HCT116 (cell line): ENCODE data around the gene BCAP31. TPM values are rescaled to one million over a fixed set of nuclear protein-coding genes. Genes with fewer than 3 reads are reported as not detected.
A peak's percentile ranks its signal among the peaks of the same experiment; 100 is the strongest.

ENCODE experiments used
- ATAC-seq: fragments of 200-7000 bp; cut with Tn5 transposase; 2 replicates; pipeline ENCODE4 v1.9.1; 2020; ENCODE audit warnings: mild to moderate bottlenecking, moderate library complexity
- BruUV-seq: library from RNA; stranded (reverse); fragments of 400-500 nt; replicated peaks from 2 replicates; lab custom pipeline; 2021; lab: Mats Ljungman, UMichigan
- CTCF ChIA-PET: fragments of 300-600 bp; sonication (Branson Sonifier 250); formaldehyde crosslinking; loops from one replicate; lab custom pipeline; 2021; ENCODE audit warnings: antibody characterized with exemption; lab: Charles Lee
- POLR2A ChIA-PET: fragments of 300-600, 350-600 bp; sonication (Branson Sonifier 250); formaldehyde crosslinking; loops from one replicate; lab custom pipeline; 2021; ENCODE audit warnings: antibody characterized with exemption; lab: Charles Lee
- RAD21 ChIA-PET, 2 experiments: fragments of 300-600 bp; sonication (Branson Sonifier 250); formaldehyde crosslinking; loops; one replicate each; lab custom pipeline; 2023; ENCODE audit warnings: low total read pairs in 2 of 2; ENCODE audit not compliant: uncharacterized antibody in 2 of 2, unreplicated experiment in 2 of 2, low non-redundant PET in 1 of 2; lab: Charles Lee
- DNase-seq: peaks from one replicate; pipeline ENCODE4 v3.0.0-alpha.2; 2010; ENCODE audit warnings: low read depth, low spot score
- H2AFZ ChIP-seq: fragments of 200-600 bp; shearing (Covaris generic), sonication (generic); 2 replicates; pipeline ENCODE4 v1.6.1; 2017; ENCODE audit warnings: low read depth, mixed run types, mixed read lengths, antibody characterized with exemption, low read length; ENCODE audit not compliant: poor library complexity, severe bottlenecking
- H3K27ac ChIP-seq: 2 replicates; pipeline ENCODE4 v1.5.1; 2012; ENCODE audit warnings: low read depth, low read length
- H3K27me3 ChIP-seq: fragments of 200-600 bp; sonication (generic); 2 replicates; pipeline ENCODE4 v1.6.1; 2016; ENCODE audit warnings: mixed run types, low read length, mixed read lengths; ENCODE audit not compliant: insufficient read depth
- H3K36me3 ChIP-seq, 2 experiments: fragments of 200-500 bp in 1 of 2; fragments of 200-600 bp in 1 of 2; sonication (Bioruptor generic) in 1 of 2; sonication (generic) in 1 of 2; 2 replicates each; pipeline versions ENCODE4 v1.5.1 to v1.6.1; 2014 to 2016; ENCODE audit warnings: low read length in 2 of 2, inconsistent platforms in 1 of 2, mixed read lengths in 1 of 2, mixed run types in 1 of 2; ENCODE audit not compliant: insufficient read depth in 2 of 2, control insufficient read depth in 1 of 2
- H3K4me1 ChIP-seq, 2 experiments: fragments of 200-600 bp in 1 of 2; sonication (generic) in 1 of 2; 2 replicates each; pipeline versions ENCODE4 v1.5.1 to v1.6.1; 2012 to 2017; ENCODE audit warnings: low read length in 2 of 2, inconsistent platforms in 1 of 2, mild to moderate bottlenecking in 1 of 2, mixed read lengths in 1 of 2, mixed run types in 1 of 2, moderate library complexity in 1 of 2; ENCODE audit not compliant: insufficient read depth in 2 of 2, control insufficient read depth in 1 of 2
- H3K4me2 ChIP-seq: fragments of 200-600 bp; sonication (generic); 2 replicates; pipeline ENCODE4 v1.6.1; 2017; ENCODE audit warnings: mixed run types, low read length, mixed read lengths
- H3K4me3 ChIP-seq, 2 experiments: fragments of 200-600 bp in 1 of 2; sonication (generic) in 1 of 2; replicated peaks in 1 of 2; 2 replicates each; pipeline ENCODE4 v1.5.1; 2011 to 2016; ENCODE audit warnings: low read length in 2 of 2, control low read depth in 1 of 2, low read depth in 1 of 2, mild to moderate bottlenecking in 1 of 2, mixed read lengths in 1 of 2, mixed run types in 1 of 2
- H3K79me2 ChIP-seq: fragments of 200-600 bp; sonication (generic); 2 replicates; pipeline ENCODE4 v1.6.1; 2017; ENCODE audit warnings: mild to moderate bottlenecking, mixed run types, low read length, moderate library complexity, mixed read lengths; ENCODE audit not compliant: insufficient read depth
- H3K9ac ChIP-seq: fragments of 200-600 bp; sonication (generic); 2 replicates; pipeline ENCODE4 v1.6.1; 2016; ENCODE audit warnings: low read length, mixed read lengths
- H3K9me2 ChIP-seq: fragments of 200-600 bp; sonication (generic), shearing (Covaris generic); 2 replicates; pipeline ENCODE4 v1.6.1; 2017; ENCODE audit warnings: mixed run types, mild to moderate bottlenecking, moderate library complexity; ENCODE audit not compliant: insufficient read depth
- H3K9me3 ChIP-seq, 2 experiments: fragments of 200-500 bp in 1 of 2; fragments of 200-600 bp in 1 of 2; sonication (Bioruptor generic) in 1 of 2; sonication (generic) in 1 of 2; 2 replicates each; pipeline ENCODE4 v1.6.1; 2014 to 2017; ENCODE audit warnings: low read length in 2 of 2, mixed read lengths in 2 of 2, inconsistent platforms in 1 of 2, low read depth in 1 of 2, mild to moderate bottlenecking in 1 of 2, mixed run types in 1 of 2, moderate library complexity in 1 of 2; ENCODE audit not compliant: control insufficient read depth in 1 of 2, insufficient read depth in 1 of 2
- H4K20me1 ChIP-seq: fragments of 200-600 bp; sonication (generic), shearing (Covaris generic); 2 replicates; pipeline ENCODE4 v1.6.1; 2017; ENCODE audit warnings: mixed run types, mild to moderate bottlenecking, moderate library complexity; ENCODE audit not compliant: insufficient read depth
- CBX3 ChIP-seq: IDR thresholded peaks from 2 replicates; pipeline ENCODE4 v1.6.1; 2012; ENCODE audit warnings: low read depth
- CEBPB ChIP-seq: IDR thresholded peaks from 2 replicates; pipeline ENCODE4 v1.6.1; 2012; ENCODE audit warnings: low read depth
- ELF1 ChIP-seq: IDR thresholded peaks from 2 replicates; pipeline ENCODE4 v1.6.1; 2012; ENCODE audit warnings: low read depth, borderline replicate concordance
- EZH2 ChIP-seq: fragments of 200-600 bp; sonication (generic); IDR thresholded peaks from 2 replicates; pipeline ENCODE4 v1.6.1; 2017; ENCODE audit warnings: antibody characterized with exemption, mixed run types
- EZH2phosphoT487 ChIP-seq: fragments of 200-600 bp; IDR thresholded peaks from 2 replicates; pipeline ENCODE4 v1.6.1; 2018; ENCODE audit warnings: antibody characterized with exemption, borderline replicate concordance
- FOSL1 ChIP-seq: IDR thresholded peaks from 2 replicates; pipeline ENCODE4 v1.6.1; 2012; ENCODE audit warnings: low read depth
- JUND ChIP-seq: IDR thresholded peaks from 2 replicates; pipeline ENCODE4 v1.6.1; 2012
- MAX ChIP-seq: IDR thresholded peaks from 2 replicates; pipeline ENCODE4 v1.6.1; 2012
- POLR2A ChIP-seq: IDR thresholded peaks from 2 replicates; pipeline ENCODE4 v1.7.0; 2011; ENCODE audit warnings: borderline replicate concordance; ENCODE audit not compliant: insufficient read depth, insufficient read length; ENCODE audit errors: extremely low read depth
- POLR2AphosphoS5 ChIP-seq: IDR thresholded peaks from 2 replicates; pipeline ENCODE4 v1.6.1; 2011; ENCODE audit warnings: mild to moderate bottlenecking, low read depth, low read length, moderate library complexity
- RAD21 ChIP-seq: IDR thresholded peaks from 2 replicates; pipeline ENCODE4 v1.6.1; 2012; ENCODE audit warnings: low read depth, mild to moderate bottlenecking
- SIN3A ChIP-seq: IDR thresholded peaks from 2 replicates; pipeline ENCODE4 v1.6.1; 2012; ENCODE audit warnings: low read depth
- SP1 ChIP-seq: IDR thresholded peaks from 2 replicates; pipeline ENCODE4 v1.6.1; 2012; ENCODE audit warnings: low read depth
- SRF ChIP-seq: IDR thresholded peaks from 2 replicates; pipeline ENCODE4 v1.6.1; 2012; ENCODE audit warnings: low read depth
- YY1 ChIP-seq: IDR thresholded peaks from 2 replicates; pipeline ENCODE4 v1.6.1; 2011; ENCODE audit warnings: low read length, low read depth, moderate library complexity, mild to moderate bottlenecking; ENCODE audit not compliant: insufficient replicate concordance; ENCODE audit errors: extremely low read depth
- ZFX ChIP-seq: fragments of 450-650 bp; IDR thresholded peaks from 2 replicates; pipeline ENCODE4 v1.6.1; 2017
- ZNF274 ChIP-seq: fragments of 200-500 bp; sonication (Bioruptor generic); IDR thresholded peaks from 2 replicates; pipeline ENCODE4 v1.6.1; 2014; ENCODE audit warnings: mild to moderate bottlenecking, low read depth, low read length, inconsistent platforms
- intact Hi-C: fragments of 100-400 bp; cut with micrococcal nuclease; formaldehyde crosslinking; loops from 2 replicates; pipeline ENCODE4 v1.10.0; 2022
- total RNA-seq: library from RNA; stranded (reverse); gene quantifications from one replicate; pipeline ENCODE4 v1.2.1, GENCODE V29; 2021; ENCODE audit not compliant: unreplicated experiment
- TF ChIP-seq, protein P1 (sequence below), 3 experiments: fragments of 200-600 bp in 1 of 3; sonication (generic) in 1 of 3; IDR thresholded peaks in 2 of 3; conservative IDR thresholded peaks in 1 of 3; 2 replicates each; pipeline ENCODE4 v1.5.1; 2012 to 2017; ENCODE audit warnings: low read depth in 2 of 3, low read length in 2 of 3, antibody characterized with exemption in 1 of 3, borderline replicate concordance in 1 of 3, control low read depth in 1 of 3, mild to moderate bottlenecking in 1 of 3, mixed read lengths in 1 of 3, mixed run types in 1 of 3, moderate library complexity in 1 of 3; ENCODE audit not compliant: insufficient read depth in 1 of 3
- TF ChIP-seq, protein P2 (sequence below): IDR thresholded peaks from 2 replicates; pipeline ENCODE4 v1.6.1; 2011; ENCODE audit warnings: mild to moderate bottlenecking, low read length, moderate library complexity; ENCODE audit not compliant: insufficient replicate concordance; ENCODE audit errors: extremely low read depth

The BCAP31 gene
- total RNA-seq, 1 experiment from 2014 or later: 185 TPM

DNA sequence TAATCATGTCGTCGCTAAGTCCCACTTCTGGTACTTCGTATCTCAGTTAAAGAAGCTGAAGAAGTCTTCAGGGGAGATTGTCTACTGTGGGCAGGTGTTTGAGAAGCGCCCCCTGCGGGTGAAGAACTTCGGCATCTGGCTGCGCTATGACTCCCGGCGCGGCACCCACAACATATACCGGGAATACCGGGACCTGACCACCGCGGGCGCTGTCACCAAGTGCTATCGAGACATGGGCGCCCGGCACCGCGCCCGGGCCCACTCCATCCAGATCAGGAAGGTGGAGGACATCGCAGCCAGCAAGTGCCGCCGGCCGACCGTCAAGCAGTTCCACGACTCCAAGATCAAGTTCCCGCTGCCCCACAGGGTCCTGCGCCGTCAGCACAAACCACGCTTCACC lies 61.9 kb downstream of the BCAP31 start:
- Histone ChIP-seq H3K9me3 (no peaks in the 10 kb centered on the region), H2AFZ (peak overlapping the region; percentile 78), H3K9me2 (no peaks in the 10 kb centered on the region), H3K36me3 (no peaks in the 10 kb centered on the region), H3K4me3 (peak overlapping the region; percentile 16 to 20; a peak in 3 of 4 replicates), H3K79me2 (no peaks in the 10 kb centered on the region), H3K27me3 (no peaks in the 10 kb centered on the region), H4K20me1 (no peaks in the 10 kb centered on the region), H3K4me1 (no peaks in the 10 kb centered on the region; a peak in 2 of 4 replicates), H3K27ac (no peak overlapping the region), H3K4me2 (peak overlapping the region; percentile 55), H3K9ac (0 out of 2 replicates have a peak overlapping the region, but pooled peaks have one; percentile 8)
- BruUV-seq: no TSS peak
- peak; percentile 51 for DNase-seq
- ChIA-PET RAD21 (interaction anchor here in 1 of 2 experiments (0.6 to 0.9 kb wide), 2 partner anchors 32 to 123 kb away, joined by 3 to 6 read pairs; no protein-coding TSS in a partner anchor), POLR2A (no interaction called here), CTCF (interaction anchor here (0.7 to 1.1 kb wide), 3 partner anchors 12 to 123 kb away, joined by 3 read pairs; partner anchors contain the start of gene DUSP9)
- TF ChIP-seq, protein P1, sequence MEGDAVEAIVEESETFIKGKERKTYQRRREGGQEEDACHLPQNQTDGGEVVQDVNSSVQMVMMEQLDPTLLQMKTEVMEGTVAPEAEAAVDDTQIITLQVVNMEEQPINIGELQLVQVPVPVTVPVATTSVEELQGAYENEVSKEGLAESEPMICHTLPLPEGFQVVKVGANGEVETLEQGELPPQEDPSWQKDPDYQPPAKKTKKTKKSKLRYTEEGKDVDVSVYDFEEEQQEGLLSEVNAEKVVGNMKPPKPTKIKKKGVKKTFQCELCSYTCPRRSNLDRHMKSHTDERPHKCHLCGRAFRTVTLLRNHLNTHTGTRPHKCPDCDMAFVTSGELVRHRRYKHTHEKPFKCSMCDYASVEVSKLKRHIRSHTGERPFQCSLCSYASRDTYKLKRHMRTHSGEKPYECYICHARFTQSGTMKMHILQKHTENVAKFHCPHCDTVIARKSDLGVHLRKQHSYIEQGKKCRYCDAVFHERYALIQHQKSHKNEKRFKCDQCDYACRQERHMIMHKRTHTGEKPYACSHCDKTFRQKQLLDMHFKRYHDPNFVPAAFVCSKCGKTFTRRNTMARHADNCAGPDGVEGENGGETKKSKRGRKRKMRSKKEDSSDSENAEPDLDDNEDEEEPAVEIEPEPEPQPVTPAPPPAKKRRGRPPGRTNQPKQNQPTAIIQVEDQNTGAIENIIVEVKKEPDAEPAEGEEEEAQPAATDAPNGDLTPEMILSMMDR (IDR thresholded peaks at IDR 0.05 in 2 of 3, conservative IDR thresholded peaks at IDR 0.05 in 1 of 3; ENCODE audit: borderline replicate concordance in 1 of 3, insufficient read depth in 1 of 3, low read depth in 2 of 3, low read length in 2 of 3): peak in 2 of 3 experiments; percentile 61; a peak in 4 of 6 replicates
- TF ChIP-seq SRF: no peak
- TF ChIP-seq EZH2: no peak
- TF ChIP-seq EZH2phosphoT487: no peak
- peak; percentile 96 for ATAC-seq
- intact Hi-C loops: loop anchor here (10.0 kb wide), 3 partner anchors 47 to 707 kb away; no protein-coding TSS in a partner anchor

DNA sequence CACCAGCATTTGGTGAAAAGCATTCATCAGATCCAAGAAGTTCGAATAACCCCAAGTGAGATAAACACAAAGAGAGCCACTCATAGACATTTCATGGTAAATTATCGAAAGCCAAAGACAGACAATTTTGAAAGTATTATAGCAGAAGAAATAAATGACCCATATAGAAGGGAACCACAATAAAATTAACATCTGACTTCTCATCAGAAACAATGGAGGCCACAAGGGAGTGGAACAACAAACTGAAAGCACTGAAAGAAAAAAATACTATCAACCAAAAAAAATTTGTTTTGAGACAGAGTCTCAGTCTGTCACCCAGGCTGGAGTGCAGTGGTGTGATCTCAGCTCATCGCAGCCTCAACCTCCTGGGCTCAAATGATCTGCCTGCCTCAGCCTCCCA lies 64.9 kb downstream of the BCAP31 start:
- POLR2A ChIA-PET: no interaction called here
- no TSS peak for BruUV-seq

More for the DNA sequence above, 64.9 kb downstream of the BCAP31 start:
- no peak for ATAC-seq
- H3K27me3 ChIP-seq: no peaks in the 10 kb centered on the region
- no peaks in the 10 kb centered on the region; a peak in 2 of 4 replicates for H3K4me1 ChIP-seq
- H3K27ac ChIP-seq: no peak overlapping the region
- H3K9ac ChIP-seq: no peak overlapping the region
- CTCF ChIA-PET: interaction anchor here (0.6 to 0.7 kb wide), 2 partner anchors 664 to 719 kb away, joined by 3 to 5 read pairs; no protein-coding TSS in a partner anchor
- no peaks in the 10 kb centered on the region for H3K79me2 ChIP-seq
- H3K9me3 ChIP-seq: no peaks in the 10 kb centered on the region
- TF ChIP-seq CEBPB (no peak), YY1 (no peak), SP1 (no peak), POLR2AphosphoS5 (no peak), ZNF274 (no peak), POLR2A (no peak), FOSL1 (no peak), ELF1 (no peak), RAD21 (no peak), SIN3A (no peak), ZFX (no peak), MAX (no peak), JUND (no peak), CBX3 (no peak)
- TF ChIP-seq, protein P2, sequence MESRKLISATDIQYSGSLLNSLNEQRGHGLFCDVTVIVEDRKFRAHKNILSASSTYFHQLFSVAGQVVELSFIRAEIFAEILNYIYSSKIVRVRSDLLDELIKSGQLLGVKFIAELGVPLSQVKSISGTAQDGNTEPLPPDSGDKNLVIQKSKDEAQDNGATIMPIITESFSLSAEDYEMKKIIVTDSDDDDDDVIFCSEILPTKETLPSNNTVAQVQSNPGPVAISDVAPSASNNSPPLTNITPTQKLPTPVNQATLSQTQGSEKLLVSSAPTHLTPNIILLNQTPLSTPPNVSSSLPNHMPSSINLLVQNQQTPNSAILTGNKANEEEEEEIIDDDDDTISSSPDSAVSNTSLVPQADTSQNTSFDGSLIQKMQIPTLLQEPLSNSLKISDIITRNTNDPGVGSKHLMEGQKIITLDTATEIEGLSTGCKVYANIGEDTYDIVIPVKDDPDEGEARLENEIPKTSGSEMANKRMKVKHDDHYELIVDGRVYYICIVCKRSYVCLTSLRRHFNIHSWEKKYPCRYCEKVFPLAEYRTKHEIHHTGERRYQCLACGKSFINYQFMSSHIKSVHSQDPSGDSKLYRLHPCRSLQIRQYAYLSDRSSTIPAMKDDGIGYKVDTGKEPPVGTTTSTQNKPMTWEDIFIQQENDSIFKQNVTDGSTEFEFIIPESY: no peak
- no peak overlapping the region for H3K4me2 ChIP-seq
- RAD21 ChIA-PET: no interaction called here
- DNase-seq: no peak
- intact Hi-C loops: no loop called here
- H4K20me1 ChIP-seq: no peaks in the 10 kb centered on the region
- no peak overlapping the region for H3K4me3 ChIP-seq
- no peaks in the 10 kb centered on the region for H3K36me3 ChIP-seq
- no peak overlapping the region for H2AFZ ChIP-seq
- H3K9me2 ChIP-seq: no peaks in the 10 kb centered on the region
